IMR-90 (cell line): ENCODE measurements around the gene SH3RF2. TPM values are rescaled to one million over a fixed set of nuclear protein-coding genes. Genes with fewer than 3 reads are reported as not detected.

ENCODE experiments used
- ATAC-seq: fragments of 200-7000 bp; cut with Tn5 transposase; 2 replicates; pipeline ENCODE4 v1.9.1; 2020; ENCODE audit warnings: low read depth, mild to moderate bottlenecking, moderate library complexity
- BruUV-seq: library from RNA; stranded (reverse); fragments of 400-500 nt; replicated peaks from 2 replicates; lab custom pipeline; 2021; lab: Mats Ljungman, UMichigan
- CTCF ChIA-PET: fragments of 300-600 bp; formaldehyde crosslinking; extraction: SDS; loops from one replicate; lab custom pipeline; 2021; ENCODE audit warnings: antibody characterized with exemption; lab: Yijun Ruan, JAX
- POLR2A ChIA-PET: fragments of 300-600 bp; sonication (Branson Sonifier 250); formaldehyde crosslinking; loops from one replicate; lab custom pipeline; 2022; ENCODE audit warnings: antibody characterized with exemption; ENCODE audit not compliant: unreplicated experiment; lab: Charles Lee
- DNase-seq: peaks from one replicate; pipeline ENCODE4 v3.0.0; 2013
- H2AFZ ChIP-seq: replicated peaks from 2 replicates; pipeline ENCODE3; 2013; ENCODE audit warnings: low read length, mild to moderate bottlenecking; ENCODE audit not compliant: poor library complexity
- H2AK5ac ChIP-seq: 2 replicates; pipeline ENCODE4 v1.6.1; 2013; ENCODE audit warnings: low read depth, low read length, inconsistent platforms
- H2AK9ac ChIP-seq: replicated peaks from 2 replicates; pipeline ENCODE3; 2013; ENCODE audit warnings: mild to moderate bottlenecking, low read depth, low read length, moderate library complexity; ENCODE audit not compliant: poor library complexity
- H2BK120ac ChIP-seq: 2 replicates; pipeline ENCODE4 v1.6.1; 2013; ENCODE audit warnings: low read depth, low read length, inconsistent platforms
- H2BK15ac ChIP-seq: 3 replicates; pipeline ENCODE4 v1.6.1; 2013; ENCODE audit warnings: low read depth, low read length, inconsistent platforms
- H2BK20ac ChIP-seq: 2 replicates; pipeline ENCODE4 v1.6.1; 2013; ENCODE audit warnings: low read depth, mild to moderate bottlenecking, inconsistent platforms, low read length, moderate library complexity
- H2BK5ac ChIP-seq: 2 replicates; pipeline ENCODE4 v1.6.1; 2013; ENCODE audit warnings: mild to moderate bottlenecking, low read depth, low read length, inconsistent platforms; ENCODE audit not compliant: poor library complexity, severe bottlenecking
- H3K14ac ChIP-seq: replicated peaks from 2 replicates; pipeline ENCODE4 v1.6.1; 2013; ENCODE audit warnings: low read depth, low read length, inconsistent platforms
- H3K18ac ChIP-seq: 2 replicates; pipeline ENCODE4 v1.6.1; 2013; ENCODE audit warnings: low read depth, low read length, control low read depth
- H3K23ac ChIP-seq: 2 replicates; pipeline ENCODE4 v1.6.1; 2013; ENCODE audit warnings: low read depth, low read length, inconsistent platforms
- H3K27ac ChIP-seq: 2 replicates; pipeline ENCODE4 v1.5.1; 2013; ENCODE audit warnings: mild to moderate bottlenecking, control low read depth, low read length; ENCODE audit not compliant: insufficient read depth
- H3K27me3 ChIP-seq: 2 replicates; pipeline ENCODE4 v1.6.1; 2013; ENCODE audit warnings: low read length; ENCODE audit not compliant: control insufficient read depth, insufficient read depth
- H3K36me3 ChIP-seq: 2 replicates; pipeline ENCODE4 v1.6.1; 2013; ENCODE audit warnings: low read length, mixed read lengths; ENCODE audit not compliant: control insufficient read depth, insufficient read depth
- H3K4ac ChIP-seq: 2 replicates; pipeline ENCODE4 v1.6.1; 2013; ENCODE audit warnings: low read depth, low read length, inconsistent platforms
- H3K4me1 ChIP-seq: 2 replicates; pipeline ENCODE4 v1.6.1; 2013; ENCODE audit warnings: low read length, mixed read lengths; ENCODE audit not compliant: control insufficient read depth, insufficient read depth
- H3K4me2 ChIP-seq: 2 replicates; pipeline ENCODE4 v1.6.1; 2013; ENCODE audit warnings: low read depth, mild to moderate bottlenecking, control low read depth, low read length, moderate library complexity
- H3K4me3 ChIP-seq: 2 replicates; pipeline ENCODE4 v1.5.1; 2013; ENCODE audit warnings: low read depth, mild to moderate bottlenecking, control low read depth, low read length, moderate library complexity; ENCODE audit not compliant: insufficient read depth
- H3K56ac ChIP-seq: 2 replicates; pipeline ENCODE4 v1.6.1; 2013; ENCODE audit warnings: low read length, inconsistent platforms; ENCODE audit not compliant: insufficient read depth; ENCODE audit errors: extremely low read depth
- H3K79me1 ChIP-seq, 2 experiments: 2 replicates each; pipeline ENCODE4 v1.6.1; 2013; ENCODE audit warnings: low read length in 2 of 2, inconsistent platforms in 1 of 2, low read depth in 1 of 2
- H3K9ac ChIP-seq: 2 replicates; pipeline ENCODE4 v1.6.1; 2013; ENCODE audit warnings: low read depth, low read length, control low read depth
- H3K9me1 ChIP-seq: 2 replicates; pipeline ENCODE4 v1.6.1; 2013; ENCODE audit warnings: low read length, inconsistent platforms; ENCODE audit not compliant: insufficient read depth
- H3K9me3 ChIP-seq: 2 replicates; pipeline ENCODE4 v1.6.1; 2013; ENCODE audit warnings: low read length; ENCODE audit not compliant: control insufficient read depth, insufficient read depth
- H4K20me1 ChIP-seq: 2 replicates; pipeline ENCODE4 v1.6.1; 2013; ENCODE audit warnings: low read length, inconsistent platforms; ENCODE audit not compliant: insufficient read depth
- H4K5ac ChIP-seq: 2 replicates; pipeline ENCODE4 v1.6.1; 2013; ENCODE audit warnings: mild to moderate bottlenecking, low read depth, low read length, control low read depth
- H4K8ac ChIP-seq, 2 experiments: 2 replicates each; pipeline ENCODE4 v1.6.1; 2013; ENCODE audit warnings: low read depth in 2 of 2, low read length in 2 of 2, control low read depth in 1 of 2, inconsistent platforms in 1 of 2
- H4K91ac ChIP-seq: 2 replicates; pipeline ENCODE4 v1.6.1; 2013; ENCODE audit warnings: low read depth, low read length, inconsistent platforms; ENCODE audit not compliant: insufficient read depth
- BHLHE40 ChIP-seq: fragments of 150-350 bp; IDR thresholded peaks from 2 replicates; pipeline ENCODE4 v1.6.1; 2016; ENCODE audit warnings: mild to moderate bottlenecking, low read depth, low read length
- CEBPB ChIP-seq: IDR thresholded peaks from 2 replicates; pipeline ENCODE4 v1.6.1; 2012; ENCODE audit warnings: low read depth, low read length, improper control_type of control experiment
- CHD1 ChIP-seq: IDR thresholded peaks from 2 replicates; pipeline ENCODE4 v1.6.1; 2012; ENCODE audit warnings: low read depth, low read length, improper control_type of control experiment
- FOS ChIP-seq: fragments of 150-350 bp; IDR thresholded peaks from 2 replicates; pipeline ENCODE4 v1.6.1; 2016; ENCODE audit warnings: low read depth, low read length
- MAFK ChIP-seq: IDR thresholded peaks from 2 replicates; pipeline ENCODE4 v1.6.1; 2012; ENCODE audit warnings: low read depth, low read length, improper control_type of control experiment
- MAZ ChIP-seq: IDR thresholded peaks from 2 replicates; pipeline ENCODE4 v1.6.1; 2012; ENCODE audit warnings: low read depth, mild to moderate bottlenecking, low read length, improper control_type of control experiment, moderate library complexity, borderline replicate concordance
- MXI1 ChIP-seq: IDR thresholded peaks from 2 replicates; pipeline ENCODE4 v1.6.1; 2012; ENCODE audit warnings: low read depth, mild to moderate bottlenecking, low read length, moderate library complexity, borderline replicate concordance
- NFE2L2 ChIP-seq: fragments of 150-350 bp; IDR thresholded peaks from 2 replicates; pipeline ENCODE4 v1.6.1; 2016; ENCODE audit warnings: low read depth, mild to moderate bottlenecking, low read length
- POLR2A ChIP-seq: IDR thresholded peaks from 2 replicates; pipeline ENCODE4 v1.6.1; 2012; ENCODE audit warnings: mild to moderate bottlenecking, low read depth, low read length
- RAD21 ChIP-seq: IDR thresholded peaks from 2 replicates; pipeline ENCODE4 v1.6.1; 2012; ENCODE audit warnings: low read length, improper control_type of control experiment
- RCOR1 ChIP-seq: IDR thresholded peaks from 2 replicates; pipeline ENCODE4 v1.6.1; 2012; ENCODE audit warnings: mild to moderate bottlenecking, low read length, improper control_type of control experiment; ENCODE audit not compliant: insufficient replicate concordance
- RFX5 ChIP-seq: IDR thresholded peaks from 2 replicates; pipeline ENCODE4 v1.8.0; 2012; ENCODE audit warnings: low read depth, mild to moderate bottlenecking, low read length, moderate library complexity
- SMC3 ChIP-seq: fragments of 150-350 bp; IDR thresholded peaks from 2 replicates; pipeline ENCODE4 v1.6.1; 2016; ENCODE audit warnings: low read depth, mild to moderate bottlenecking, antibody characterized with exemption, low read length, moderate library complexity
- WGBS, 2 experiments: methylation state at CpG; one replicate each; pipeline versions ENCODE4 v1.1.5 to v1.1.7; 2013; ENCODE audit warnings: missing lambda C conversion rate in 2 of 2; ENCODE audit not compliant: insufficient read length in 1 of 2; ENCODE audit errors: extremely low coverage in 2 of 2; 5-methylcytosine and 5-hydroxymethylcytosine counted together
- dilution Hi-C: fragments of 300-500 bp; cut with HindIII; formaldehyde crosslinking; loops from one replicate; pipeline ENCODE4 v1.14.3; 2018; ENCODE audit warnings: low sequenced_read_pairs; ENCODE audit not compliant: unreplicated experiment
- in situ Hi-C: fragments of 300-500 bp; cut with MboI; formaldehyde crosslinking; loops from 3 replicates; pipeline ENCODE4 v1.14.3; 2019; ENCODE audit warnings: low sequenced_read_pairs, inconsistent platforms, mixed read lengths
- intact Hi-C: fragments of 100-400 bp; cut with micrococcal nuclease; formaldehyde crosslinking; loops from 2 replicates; pipeline ENCODE4 v1.10.0; 2022
- polyA plus RNA-seq, 3 experiments: library from polyadenylated mRNA; depleted of rRNA; stranded (reverse); fragments of >200 nt; gene quantifications; 2 replicates each; pipeline ENCODE4 v1.2.3, GENCODE V29; 2012; ENCODE audit warnings: low replicate concordance in 1 of 3
- total RNA-seq: library from RNA; depleted of rRNA; stranded (reverse); fragments of >200 nt; gene quantifications from 2 replicates; pipeline ENCODE4 v1.2.3, GENCODE V29; 2012
- TF ChIP-seq, protein P1 (sequence below): fragments of 150-350 bp; IDR thresholded peaks from 2 replicates; pipeline ENCODE4 v1.6.1; 2016; ENCODE audit warnings: low read depth, mild to moderate bottlenecking, low read length, moderate library complexity, borderline replicate concordance
- TF ChIP-seq, protein P2 (sequence below): conservative IDR thresholded peaks from 2 replicates; pipeline ENCODE4 v1.5.1; 2012; ENCODE audit warnings: mild to moderate bottlenecking, low read depth, low read length, improper control_type of control experiment

Gene SH3RF2
- total and polyA plus RNA-seq, 2 of the 4 experiments (the other 2 are of a cell fraction): 1.3 to 1.7 TPM

DNA sequence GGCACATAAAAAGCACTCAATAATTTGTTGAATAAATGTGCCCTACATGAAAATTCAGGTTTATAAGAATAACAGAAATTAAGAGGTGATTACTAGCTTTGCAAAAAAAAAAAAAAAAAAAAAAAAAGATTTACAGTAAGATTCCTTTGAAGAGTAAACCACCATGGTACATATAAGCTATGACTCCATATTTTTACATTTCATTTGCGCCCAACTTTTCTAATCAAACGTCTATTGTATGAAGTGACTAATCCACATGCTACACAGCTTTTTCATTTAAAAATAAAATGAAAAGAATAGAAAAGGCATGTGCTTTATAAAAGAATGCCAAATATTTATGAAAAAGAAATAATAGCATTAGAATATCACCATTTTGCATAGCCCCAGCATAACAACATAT is 169.1 kb downstream of the SH3RF2 start, which contains the start of gene PLAC8L1:
Gene PLAC8L1 (minus strand): TSS at position 101 of the 400 bp plus-strand sequence. CDS start 1,266 bp downstream, outside the sequence.
- Histone ChIP-seq H3K9me3 (no peaks in the 10 kb centered on the region), H2BK15ac (no peak within 1 kb of the TSS), H3K36me3 (peaks cover 5% of the 10 kb centered on the region; the same call in 1 of the 2 replicates), H3K56ac (no peak within 1 kb of the TSS), H3K14ac (no peak within 1 kb of the TSS), H4K8ac (no peak within 1 kb of the TSS), H4K91ac (no peak within 1 kb of the TSS), H3K4me3 (no peak within 1 kb of the TSS), H3K9ac (no peak within 1 kb of the TSS), H3K27ac (no peak within 1 kb of the TSS), H3K9me1 (no peaks in the 10 kb centered on the region), H4K5ac (no peak within 1 kb of the TSS), H3K27me3 (no peaks in the 10 kb centered on the region), H2AK5ac (no peak within 1 kb of the TSS), H4K20me1 (no peaks in the 10 kb centered on the region), H2BK120ac (no peak within 1 kb of the TSS), H3K4me2 (no peak within 1 kb of the TSS), H3K18ac (no peak within 1 kb of the TSS), H3K4ac (no peak within 1 kb of the TSS), H2BK20ac (no peak within 1 kb of the TSS), H3K79me1 (no peaks in the 10 kb centered on the region), H2AFZ (no peak within 1 kb of the TSS), H2BK5ac (no peak within 1 kb of the TSS), H3K4me1 (no peaks in the 10 kb centered on the region), H3K23ac (no peak within 1 kb of the TSS), H2AK9ac (no peak within 1 kb of the TSS)
- ChIA-PET CTCF (interaction anchor here (0.6 kb wide), 1 partner anchor 372 kb away, joined by 6 read pairs; no protein-coding TSS in a partner anchor), POLR2A (no interaction called here)
- BruUV-seq: no TSS peak
- no CpG with 5 or more reads among the region's 2 CpGs for WGBS, 2 experiments
- ATAC-seq (no peak), DNase-seq (no peak)
- dilution Hi-C loops: no loop called here
- in situ Hi-C loops: no loop called here
- intact Hi-C loops: no loop called here
- TF ChIP-seq MAFK (no peak), NFE2L2 (no peak), FOS (no peak), CEBPB (no peak), BHLHE40 (no peak), MXI1 (no peak), RAD21 (no peak), POLR2A (no peak), SMC3 (no peak), RFX5 (no peak), RCOR1 (no peak), CHD1 (no peak), MAZ (no peak)
- TF ChIP-seq, protein P1, sequence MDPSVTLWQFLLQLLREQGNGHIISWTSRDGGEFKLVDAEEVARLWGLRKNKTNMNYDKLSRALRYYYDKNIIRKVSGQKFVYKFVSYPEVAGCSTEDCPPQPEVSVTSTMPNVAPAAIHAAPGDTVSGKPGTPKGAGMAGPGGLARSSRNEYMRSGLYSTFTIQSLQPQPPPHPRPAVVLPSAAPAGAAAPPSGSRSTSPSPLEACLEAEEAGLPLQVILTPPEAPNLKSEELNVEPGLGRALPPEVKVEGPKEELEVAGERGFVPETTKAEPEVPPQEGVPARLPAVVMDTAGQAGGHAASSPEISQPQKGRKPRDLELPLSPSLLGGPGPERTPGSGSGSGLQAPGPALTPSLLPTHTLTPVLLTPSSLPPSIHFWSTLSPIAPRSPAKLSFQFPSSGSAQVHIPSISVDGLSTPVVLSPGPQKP: no peak
- TF ChIP-seq, protein P2, sequence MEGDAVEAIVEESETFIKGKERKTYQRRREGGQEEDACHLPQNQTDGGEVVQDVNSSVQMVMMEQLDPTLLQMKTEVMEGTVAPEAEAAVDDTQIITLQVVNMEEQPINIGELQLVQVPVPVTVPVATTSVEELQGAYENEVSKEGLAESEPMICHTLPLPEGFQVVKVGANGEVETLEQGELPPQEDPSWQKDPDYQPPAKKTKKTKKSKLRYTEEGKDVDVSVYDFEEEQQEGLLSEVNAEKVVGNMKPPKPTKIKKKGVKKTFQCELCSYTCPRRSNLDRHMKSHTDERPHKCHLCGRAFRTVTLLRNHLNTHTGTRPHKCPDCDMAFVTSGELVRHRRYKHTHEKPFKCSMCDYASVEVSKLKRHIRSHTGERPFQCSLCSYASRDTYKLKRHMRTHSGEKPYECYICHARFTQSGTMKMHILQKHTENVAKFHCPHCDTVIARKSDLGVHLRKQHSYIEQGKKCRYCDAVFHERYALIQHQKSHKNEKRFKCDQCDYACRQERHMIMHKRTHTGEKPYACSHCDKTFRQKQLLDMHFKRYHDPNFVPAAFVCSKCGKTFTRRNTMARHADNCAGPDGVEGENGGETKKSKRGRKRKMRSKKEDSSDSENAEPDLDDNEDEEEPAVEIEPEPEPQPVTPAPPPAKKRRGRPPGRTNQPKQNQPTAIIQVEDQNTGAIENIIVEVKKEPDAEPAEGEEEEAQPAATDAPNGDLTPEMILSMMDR: no peak
